COLO668 (cell line): ENCODE measurements around the gene FAM228B.
"Not testable (repeated sequence)": the region's sequence is repeated elsewhere in the genome, so short reads cannot be mapped to it uniquely, and the experiment has no call there.

Source experiments
- DNase-seq: peaks from one replicate; lab custom pipeline; 2025; ENCODE audit not compliant: unreplicated experiment; lab: John Stamatoyannopoulos, UW

Gene FAM228B

GRCh38 chr2:24153478-24153877, 30.2 kb downstream of the FAM228B start:
- DNase-seq: no peak

- DNase-seq: no peak
These were observed 34.9 kb downstream of the FAM228B start for GRCh38 chr2:24158131-24158530.

GRCh38 chr2:24159708-24160107, 36.4 kb downstream of the FAM228B start:
- no peak for DNase-seq

GRCh38 chr2:24160761-24161160, 37.5 kb downstream of the FAM228B start:
- DNase-seq: no peak

GRCh38 chr2:24162494-24162893, 39.2 kb downstream of the FAM228B start:
- no peak for DNase-seq

- no peak for DNase-seq
These were observed 39.9 kb downstream of the FAM228B start for GRCh38 chr2:24163186-24163585.

- DNase-seq: no peak
These were observed 40.3 kb downstream of the FAM228B start for GRCh38 chr2:24163601-24164000.

- peak; percentile 46 for DNase-seq
These were observed 41.2 kb downstream of the FAM228B start for GRCh38 chr2:24164416-24164973.

GRCh38 chr2:24169023-24169422, 45.8 kb downstream of the FAM228B start:
- no peak for DNase-seq

- no peak for DNase-seq
These were observed 51.6 kb downstream of the FAM228B start, which contains the start of gene FAM228A for GRCh38 chr2:24174851-24175277. FAM228A (plus strand) TSS chr2:24175053; CDS start chr2:24175481, 428 bp downstream.

GRCh38 chr2:24175631-24176187, 52.4 kb downstream of the FAM228B start:
- no peak for DNase-seq

- DNase-seq: no peak
These were observed 53.1 kb downstream of the FAM228B start for GRCh38 chr2:24176326-24176725.

GRCh38 chr2:24179683-24180082, 56.4 kb downstream of the FAM228B start:
- DNase-seq: no peak

GRCh38 chr2:24181849-24182248, 58.6 kb downstream of the FAM228B start:
- peak; percentile 48 for DNase-seq

- peak; percentile 37 for DNase-seq
These were observed 59.2 kb downstream of the FAM228B start for GRCh38 chr2:24182507-24182906.

- no peak for DNase-seq
These were observed 60.2 kb downstream of the FAM228B start for GRCh38 chr2:24183366-24184069.

GRCh38 chr2:24189551-24189950, 66.3 kb downstream of the FAM228B start:
- no peak for DNase-seq

GRCh38 chr2:24190503-24190902, 67.2 kb downstream of the FAM228B start:
- no peak for DNase-seq

- no peak for DNase-seq
These were observed 67.9 kb downstream of the FAM228B start for GRCh38 chr2:24191156-24191555.

- no peak for DNase-seq
These were observed 68.6 kb downstream of the FAM228B start for GRCh38 chr2:24191848-24192247.

- DNase-seq: not testable (repeated sequence)
These were observed 73.9 kb downstream of the FAM228B start for GRCh38 chr2:24197213-24197612.

GRCh38 chr2:24199968-24200590, 76.8 kb downstream of the FAM228B start:
- no peak for DNase-seq
